AG09309 (cell line): ENCODE results near the gene SLC45A2.
"Not testable (repeated sequence)": the region's sequence is repeated elsewhere in the genome, so short reads cannot be mapped to it uniquely, and the experiment has no call there.

ENCODE experiments used
- DNase-seq: peaks from one replicate; pipeline ENCODE4 v3.0.0-alpha.2; 2010; ENCODE audit warnings: low read depth
- H3K4me3 ChIP-seq: 2 replicates; pipeline ENCODE4 v1.5.1; 2011; ENCODE audit warnings: mild to moderate bottlenecking, low read depth, low read length, moderate library complexity; ENCODE audit not compliant: control insufficient read depth
- CTCF ChIP-seq: IDR thresholded peaks from 2 replicates; pipeline ENCODE4 v1.5.1; 2011; ENCODE audit warnings: mild to moderate bottlenecking, low read depth, low read length, inconsistent platforms; ENCODE audit not compliant: insufficient read depth, control insufficient read depth; ENCODE audit errors: missing control alignments

The SLC45A2 gene

DNA sequence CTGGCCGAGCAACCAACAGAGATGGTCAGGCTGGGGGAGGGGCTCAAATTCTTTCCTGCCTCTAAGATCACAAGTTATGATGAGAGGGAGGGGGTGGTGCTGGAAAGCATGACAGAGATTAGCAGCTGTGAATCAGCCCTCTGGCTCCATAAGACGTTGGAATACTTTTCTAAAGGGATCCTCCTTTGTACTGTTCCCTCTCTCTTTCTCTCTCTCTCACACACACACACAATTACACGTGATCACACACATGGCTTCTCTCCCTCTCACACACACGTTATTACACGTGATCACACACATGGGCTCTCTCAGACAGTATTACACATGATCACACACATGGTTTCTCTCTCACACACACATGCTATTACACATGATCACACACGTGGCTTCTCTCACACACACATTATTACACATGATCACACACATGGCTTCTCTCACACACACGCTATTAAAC, at the start of gene SLC45A2:
SLC45A2 (minus strand) TSS at position 23 of the 454 bp plus-strand sequence. CDS start 110 bp downstream, outside the sequence.
- DNase-seq, result no peak
- no peak for TF ChIP-seq CTCF
- H3K4me3 ChIP-seq, result no peak within 1 kb of the TSS

- DNase-seq, result no peak
- no peak for TF ChIP-seq CTCF
- H3K4me3 ChIP-seq, result no peak overlapping the region
These were observed 47.5 kb upstream of the SLC45A2 start for GRCh38 chr5:34031966-34032365.

- no peak for TF ChIP-seq CTCF
- DNase-seq, result no peak
- no peak overlapping the region for H3K4me3 ChIP-seq
These were observed 46.6 kb upstream of the SLC45A2 start for GRCh38 chr5:34031117-34031516.

DNA sequence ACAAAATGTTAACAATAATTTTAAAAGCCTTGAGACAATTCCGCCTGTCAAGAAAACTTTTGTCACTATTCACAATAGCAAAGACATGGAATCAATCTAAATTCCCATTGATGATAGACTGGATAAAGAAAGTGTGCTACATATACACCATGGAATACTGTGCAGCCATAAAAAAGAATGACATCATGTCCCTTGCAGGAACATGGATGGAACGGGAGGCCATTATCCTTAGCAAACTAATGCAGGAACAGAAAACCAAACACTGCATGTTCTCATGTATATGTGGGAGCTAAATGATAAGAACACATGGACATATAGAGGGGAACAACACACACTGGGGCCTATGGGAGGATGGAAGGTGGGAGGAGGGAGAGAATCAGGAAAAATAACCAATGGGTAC, 46.1 kb upstream of the SLC45A2 start:
- H3K4me3 ChIP-seq, DNase-seq: not testable (repeated sequence)

- DNase-seq, result no peak
- TF ChIP-seq CTCF, result no peak
- no peak overlapping the region for H3K4me3 ChIP-seq
These were observed 45.6 kb upstream of the SLC45A2 start for GRCh38 chr5:34030048-34030447.

DNA sequence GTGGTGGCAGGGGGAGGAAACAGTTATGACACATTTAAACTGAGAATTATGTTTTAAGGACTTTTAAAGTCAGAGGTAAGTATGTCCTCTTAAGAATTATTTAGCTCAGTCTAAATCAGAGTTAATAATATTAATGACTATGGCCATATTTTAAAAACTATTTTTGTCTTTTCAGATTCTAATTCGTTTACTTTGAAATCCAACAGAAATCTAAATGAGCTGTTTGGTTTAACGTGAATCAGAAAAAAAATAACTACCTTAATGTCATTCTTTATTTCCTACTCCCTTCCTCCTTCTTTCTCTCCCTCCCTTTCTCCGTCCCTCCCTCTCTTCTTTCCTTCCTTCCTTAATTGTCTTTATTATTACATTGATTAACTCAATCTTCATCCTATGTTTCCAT, 43.9 kb upstream of the SLC45A2 start:
- no peak for TF ChIP-seq CTCF
- no peak overlapping the region for H3K4me3 ChIP-seq
- DNase-seq, result no peak

GRCh38 chr5:34026089-34026761, 41.7 kb upstream of the SLC45A2 start:
- H3K4me3 ChIP-seq, result no peak overlapping the region
- no peak for TF ChIP-seq CTCF
- no peak for DNase-seq
